GM13977 (cell line): ENCODE data around the gene RAI1.

ENCODE experiments used
- DNase-seq: peaks from one replicate; pipeline ENCODE4 v3.0.0; 2012; ENCODE audit warnings: low spot score
- in situ Hi-C: fragments of 300-500 bp; cut with MboI; formaldehyde crosslinking; loops from one replicate; pipeline ENCODE4 v1.12.0; 2022; ENCODE audit warnings: low sequenced_read_pairs, low pct_unique_long_range_greater_than_20kb, mixed read lengths, inconsistent platforms; ENCODE audit not compliant: unreplicated experiment
- TF ChIP-seq, protein P1 (sequence below): IDR thresholded peaks from 2 replicates; pipeline ENCODE4 v1.5.1; 2012; ENCODE audit warnings: mild to moderate bottlenecking, control low read depth; ENCODE audit not compliant: insufficient read depth; ENCODE audit errors: extremely low read depth, missing control alignments

RAI1 gene

GRCh38 chr17:17849147-17849820, 168.0 kb downstream of the RAI1 start:
- in situ Hi-C loops = no loop called here
- peak; percentile 66 for DNase-seq
- TF ChIP-seq, protein P1, sequence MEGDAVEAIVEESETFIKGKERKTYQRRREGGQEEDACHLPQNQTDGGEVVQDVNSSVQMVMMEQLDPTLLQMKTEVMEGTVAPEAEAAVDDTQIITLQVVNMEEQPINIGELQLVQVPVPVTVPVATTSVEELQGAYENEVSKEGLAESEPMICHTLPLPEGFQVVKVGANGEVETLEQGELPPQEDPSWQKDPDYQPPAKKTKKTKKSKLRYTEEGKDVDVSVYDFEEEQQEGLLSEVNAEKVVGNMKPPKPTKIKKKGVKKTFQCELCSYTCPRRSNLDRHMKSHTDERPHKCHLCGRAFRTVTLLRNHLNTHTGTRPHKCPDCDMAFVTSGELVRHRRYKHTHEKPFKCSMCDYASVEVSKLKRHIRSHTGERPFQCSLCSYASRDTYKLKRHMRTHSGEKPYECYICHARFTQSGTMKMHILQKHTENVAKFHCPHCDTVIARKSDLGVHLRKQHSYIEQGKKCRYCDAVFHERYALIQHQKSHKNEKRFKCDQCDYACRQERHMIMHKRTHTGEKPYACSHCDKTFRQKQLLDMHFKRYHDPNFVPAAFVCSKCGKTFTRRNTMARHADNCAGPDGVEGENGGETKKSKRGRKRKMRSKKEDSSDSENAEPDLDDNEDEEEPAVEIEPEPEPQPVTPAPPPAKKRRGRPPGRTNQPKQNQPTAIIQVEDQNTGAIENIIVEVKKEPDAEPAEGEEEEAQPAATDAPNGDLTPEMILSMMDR = no peak

- TF ChIP-seq, protein P1 = peak; percentile 32
- peak; percentile 75 for DNase-seq
- in situ Hi-C loops = no loop called here
These were observed 168.7 kb downstream of the RAI1 start for GRCh38 chr17:17849845-17850373.

DNA sequence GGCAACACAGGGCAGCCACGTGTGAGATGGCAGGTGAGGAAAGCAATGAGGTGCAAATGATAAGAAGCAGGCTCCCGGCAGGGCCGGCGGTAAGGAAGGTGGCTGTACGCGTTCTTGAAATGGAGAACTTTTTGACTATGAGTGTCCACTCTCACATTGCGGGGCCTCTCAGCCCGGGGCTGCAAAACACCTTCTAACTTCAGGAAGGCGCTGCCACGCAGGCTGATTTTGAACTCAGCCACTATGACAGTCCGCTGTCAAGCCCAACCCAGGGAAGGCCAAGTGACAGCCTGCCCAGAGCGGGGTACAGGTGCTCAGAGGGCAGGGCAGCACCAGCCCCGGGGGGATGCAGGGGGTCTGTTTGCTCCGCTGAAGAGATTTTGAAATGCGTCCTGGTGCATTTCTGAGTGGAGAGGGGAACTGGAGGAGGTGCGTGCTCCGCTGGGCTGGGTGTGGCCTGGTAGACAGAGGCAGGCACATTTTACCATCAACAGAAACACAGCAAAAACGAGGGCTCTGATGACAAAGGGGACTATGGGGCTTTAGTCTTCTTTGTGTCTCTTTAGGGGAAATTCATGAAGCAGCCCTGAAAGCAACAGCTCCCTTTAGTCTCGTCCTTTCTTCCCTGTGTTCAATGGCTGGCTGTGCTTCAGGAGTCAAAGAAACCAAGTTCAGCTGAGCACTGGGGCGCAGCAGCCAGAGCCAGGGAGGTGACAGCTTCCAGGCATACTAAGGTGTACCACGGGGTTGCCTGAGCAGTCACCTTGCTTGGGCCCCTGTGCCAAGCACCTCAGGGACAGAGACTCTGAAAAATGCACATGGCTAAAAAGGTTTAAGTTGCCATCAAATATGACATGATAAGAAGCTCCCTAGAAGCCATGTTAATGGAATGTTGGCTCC, 170.1 kb downstream of the RAI1 start:
- in situ Hi-C loops = no loop called here
- no peak for DNase-seq
- TF ChIP-seq, protein P1 = no peak

GRCh38 chr17:17852930-17853329, 171.7 kb downstream of the RAI1 start:
- in situ Hi-C loops = no loop called here
- TF ChIP-seq, protein P1 = no peak
- no peak for DNase-seq

GRCh38 chr17:17853811-17854447, 172.7 kb downstream of the RAI1 start:
- in situ Hi-C loops = no loop called here
- DNase-seq = no peak
- TF ChIP-seq, protein P1 = no peak

- in situ Hi-C loops = no loop called here
- TF ChIP-seq, protein P1 = no peak
- DNase-seq = no peak
These were observed 174.7 kb downstream of the RAI1 start for GRCh38 chr17:17855976-17856375.
